Astrocyte of the spinal cord (primary cell): Measurements from ENCODE around the gene PIAS1.

Source experiments
- DNase-seq: peaks from one replicate; pipeline ENCODE4 v3.0.0; 2011; ENCODE audit warnings: low read depth, low spot score
- H3K4me3 ChIP-seq: 2 replicates; pipeline ENCODE4 v1.5.1; 2011; ENCODE audit warnings: low read depth, mild to moderate bottlenecking, low read length, moderate library complexity
- in situ Hi-C: cut with HindIII; loops from 2 replicates; pipeline ENCODE4 v1.10.0; 2017; ENCODE audit warnings: low sequenced_read_pairs
- TF ChIP-seq, protein P1 (sequence below): IDR thresholded peaks from 2 replicates; pipeline ENCODE4 v1.5.1; 2012; ENCODE audit warnings: low read depth, mild to moderate bottlenecking, low read length, inconsistent platforms

Gene PIAS1

DNA sequence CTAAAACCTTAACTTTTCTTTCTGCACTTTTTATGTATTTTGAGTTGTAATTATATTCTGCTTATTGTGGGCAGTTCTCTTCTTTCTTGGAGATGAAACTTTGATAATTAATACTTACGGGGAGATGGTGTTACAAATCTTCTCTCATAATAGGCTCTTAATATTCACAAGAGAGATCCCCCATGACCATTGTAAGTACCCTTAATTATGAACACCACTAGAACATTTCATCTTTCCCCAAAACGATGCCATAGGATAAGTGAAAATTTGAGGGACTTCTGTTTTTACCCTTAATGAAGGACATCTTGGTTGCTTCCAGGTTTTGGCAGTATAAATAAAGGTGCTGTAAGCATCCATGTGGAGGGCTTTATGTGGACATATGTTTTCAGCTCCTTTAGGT lies 60.7 kb downstream of the PIAS1 start:
- TF ChIP-seq, protein P1, sequence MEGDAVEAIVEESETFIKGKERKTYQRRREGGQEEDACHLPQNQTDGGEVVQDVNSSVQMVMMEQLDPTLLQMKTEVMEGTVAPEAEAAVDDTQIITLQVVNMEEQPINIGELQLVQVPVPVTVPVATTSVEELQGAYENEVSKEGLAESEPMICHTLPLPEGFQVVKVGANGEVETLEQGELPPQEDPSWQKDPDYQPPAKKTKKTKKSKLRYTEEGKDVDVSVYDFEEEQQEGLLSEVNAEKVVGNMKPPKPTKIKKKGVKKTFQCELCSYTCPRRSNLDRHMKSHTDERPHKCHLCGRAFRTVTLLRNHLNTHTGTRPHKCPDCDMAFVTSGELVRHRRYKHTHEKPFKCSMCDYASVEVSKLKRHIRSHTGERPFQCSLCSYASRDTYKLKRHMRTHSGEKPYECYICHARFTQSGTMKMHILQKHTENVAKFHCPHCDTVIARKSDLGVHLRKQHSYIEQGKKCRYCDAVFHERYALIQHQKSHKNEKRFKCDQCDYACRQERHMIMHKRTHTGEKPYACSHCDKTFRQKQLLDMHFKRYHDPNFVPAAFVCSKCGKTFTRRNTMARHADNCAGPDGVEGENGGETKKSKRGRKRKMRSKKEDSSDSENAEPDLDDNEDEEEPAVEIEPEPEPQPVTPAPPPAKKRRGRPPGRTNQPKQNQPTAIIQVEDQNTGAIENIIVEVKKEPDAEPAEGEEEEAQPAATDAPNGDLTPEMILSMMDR, result no peak
- no peak for DNase-seq
- no peak overlapping the region for H3K4me3 ChIP-seq
- in situ Hi-C loops, result no loop called here

GRCh38 chr15:68124700-68125099 lies 70.6 kb downstream of the PIAS1 start:
- in situ Hi-C loops, result no loop called here
- H3K4me3 ChIP-seq, result no peak overlapping the region
- TF ChIP-seq, protein P1, result no peak
- no peak for DNase-seq

DNA sequence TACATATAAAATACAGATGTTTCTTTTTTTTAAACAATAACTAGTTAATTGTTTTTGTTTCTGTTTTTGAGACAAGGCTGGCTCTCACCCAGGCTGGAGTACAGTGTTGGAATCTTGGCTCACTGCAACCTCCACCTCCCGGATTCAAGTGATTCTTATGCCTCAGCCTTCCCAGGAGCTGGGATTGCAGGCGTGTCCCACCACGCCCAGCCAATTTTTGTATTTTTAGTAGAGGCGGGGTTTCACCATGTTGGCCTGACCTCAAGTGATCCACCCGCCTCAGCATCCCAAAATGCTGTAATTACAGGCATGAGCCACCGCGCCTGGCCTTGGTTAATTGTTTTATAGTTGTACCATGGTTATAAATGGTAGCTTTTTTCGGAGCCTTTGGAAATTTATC lies 72.3 kb downstream of the PIAS1 start:
- TF ChIP-seq, protein P1, result no peak
- in situ Hi-C loops, result no loop called here
- H3K4me3 ChIP-seq, result no peak overlapping the region
- DNase-seq, result no peak

GRCh38 chr15:68129072-68129471 lies 75.0 kb downstream of the PIAS1 start:
- no peak overlapping the region for H3K4me3 ChIP-seq
- TF ChIP-seq, protein P1, result no peak
- no peak for DNase-seq
- in situ Hi-C loops, result no loop called here

DNA sequence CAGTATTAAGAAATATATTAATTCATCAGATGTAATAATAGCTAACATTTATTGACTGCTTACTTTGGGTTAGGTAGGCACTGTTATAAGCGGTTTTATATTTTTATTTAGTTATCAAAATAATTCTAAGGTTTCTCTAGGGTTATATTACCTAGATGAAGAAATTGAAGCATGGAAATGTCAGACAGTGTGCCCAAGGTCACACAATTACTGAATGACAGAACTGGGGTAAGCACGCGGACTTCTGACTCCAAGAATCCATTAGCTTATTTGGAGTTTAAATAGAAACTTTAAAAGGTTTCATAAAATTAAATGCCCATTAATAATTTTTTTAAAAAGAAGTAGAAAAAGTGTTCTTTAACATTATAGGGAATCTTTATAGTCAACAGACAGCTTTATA lies 76.7 kb downstream of the PIAS1 start:
- no peak for DNase-seq
- H3K4me3 ChIP-seq, result no peak overlapping the region
- in situ Hi-C loops, result no loop called here
- TF ChIP-seq, protein P1, result no peak

DNA sequence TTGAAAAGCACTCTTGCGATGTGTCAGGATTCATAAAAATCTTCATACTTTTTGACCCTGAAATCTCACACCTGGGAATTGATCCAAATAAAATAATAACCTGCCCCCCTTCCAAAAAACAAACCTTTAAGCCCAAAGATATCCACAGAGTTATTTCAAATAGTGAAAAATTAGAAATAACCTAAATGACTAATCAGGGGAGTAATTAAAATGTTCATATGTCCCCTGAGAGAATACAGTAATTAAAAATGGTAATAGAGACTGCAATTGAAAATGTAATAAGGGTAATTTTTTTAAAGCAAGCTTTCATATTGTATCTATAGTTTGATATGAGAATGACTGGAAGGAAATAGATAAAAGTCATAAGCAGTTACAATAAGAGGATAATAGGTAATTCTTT lies 83.0 kb downstream of the PIAS1 start:
- in situ Hi-C loops, result no loop called here
- no peak overlapping the region for H3K4me3 ChIP-seq
- TF ChIP-seq, protein P1, result no peak
- no peak for DNase-seq

- H3K4me3 ChIP-seq, result no peak overlapping the region
- in situ Hi-C loops, result no loop called here
- no peak for DNase-seq
- TF ChIP-seq, protein P1, result no peak
These were observed 89.0 kb downstream of the PIAS1 start for GRCh38 chr15:68143129-68143528.
